Vagina (tissue), 2 donors: ENCODE measurements around the gene TRAF1. TPM values are rescaled to one million over a fixed set of nuclear protein-coding genes. Genes with fewer than 3 reads are reported as not detected.
A peak's percentile ranks its signal among the peaks of the same experiment; 100 is the strongest.

Experiments used
- DNase-seq, 2 donors: peaks; one replicate each; pipeline ENCODE4 v3.0.0-alpha.2; 2017; ENCODE audit errors: extremely low spot score in 2 of 2
- H3K27ac ChIP-seq: fragments of 200-600 bp; sonication (generic); one replicate; pipeline ENCODE4 v1.5.1; 2019
- H3K27me3 ChIP-seq: fragments of 200-600 bp; sonication (generic); one replicate; pipeline ENCODE4 v1.5.1; 2019
- H3K36me3 ChIP-seq, 2 donors: fragments of 200-600 bp; sonication (generic); one replicate each; pipeline ENCODE4 v1.5.1; 2017 to 2019
- H3K4me1 ChIP-seq: fragments of 200-600 bp; sonication (generic); one replicate; pipeline ENCODE4 v1.5.1; 2019
- H3K4me3 ChIP-seq, 2 donors: fragments of 200-600 bp; sonication (generic); 1 replicate in 1 of 2; 2 replicates in 1 of 2; pipeline ENCODE4 v1.5.1; 2016 to 2019
- H3K9me3 ChIP-seq: fragments of 200-600 bp; sonication (generic); one replicate; pipeline ENCODE4 v1.5.1; 2019
- POLR2A ChIP-seq, 2 donors: fragments of 450-650 bp; IDR thresholded peaks; one replicate each; pipeline ENCODE4 v1.6.1; 2017; ENCODE audit warnings: antibody characterized with exemption in 2 of 2, mild to moderate bottlenecking in 2 of 2, moderate library complexity in 2 of 2
- POLR2AphosphoS5 ChIP-seq, 2 donors: sonication (generic); formaldehyde crosslinking; IDR thresholded peaks; one replicate each; pipeline ENCODE4 v1.9.0; 2017; ENCODE audit warnings: antibody characterized with exemption in 2 of 2, mild to moderate bottlenecking in 2 of 2, low read depth in 1 of 2; ENCODE audit not compliant: insufficient read depth in 1 of 2
- intact Hi-C: fragments of 100-400 bp; cut with DNase I; formaldehyde crosslinking; loops from one replicate; pipeline ENCODE4 v1.15.1; 2023
- total RNA-seq: library from RNA; depleted of rRNA; stranded (reverse); fragments of >200 nt; gene quantifications from one replicate; pipeline ENCODE4 v1.2.3, GENCODE V29; 2016
- TF ChIP-seq, protein P1 (sequence below), 3 experiments: fragments of 450-650 bp in 2 of 3; fragments of 200-600 bp in 1 of 3; sonication (generic) in 1 of 3; IDR thresholded peaks; one replicate each; pipeline ENCODE4 v1.5.1; 2017 to 2019; ENCODE audit warnings: antibody characterized with exemption in 3 of 3, mild to moderate bottlenecking in 2 of 3, moderate library complexity in 2 of 3

Gene TRAF1
- total RNA-seq, 1 donor from 2014 or later: 6.9 TPM

DNA sequence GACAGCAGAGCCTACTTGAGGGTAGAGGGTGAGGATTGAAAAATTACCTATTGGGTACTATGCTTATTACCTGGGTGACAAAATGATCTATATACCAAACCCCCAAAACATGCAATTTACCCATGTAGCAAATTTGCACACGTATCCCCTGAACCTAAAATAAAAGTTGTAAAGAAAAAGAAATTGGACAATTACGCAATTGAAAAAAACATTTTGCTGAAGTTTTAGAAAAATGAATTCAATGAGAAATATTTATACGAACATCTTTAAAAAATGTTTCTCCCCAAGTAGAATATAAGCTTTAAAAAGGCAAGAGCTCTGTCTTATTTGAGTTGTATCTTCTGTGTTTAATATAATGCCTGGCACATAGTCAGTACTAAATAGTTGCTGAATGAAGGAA, 30.3 kb upstream of the TRAF1 start:
- Histone ChIP-seq H3K4me1 (no peaks in the 10 kb centered on the region), H3K4me3 (no peak overlapping the region), H3K27ac (no peak overlapping the region), H3K9me3 (no peaks in the 10 kb centered on the region), H3K27me3 (no peaks in the 10 kb centered on the region), H3K36me3 (no peaks in the 10 kb centered on the region)
- TF ChIP-seq POLR2A (IDR thresholded peaks at IDR 0.05) (no peak), POLR2AphosphoS5 (IDR thresholded peaks at IDR 0.05; ENCODE audit: insufficient read depth in 1 of 2, low read depth in 1 of 2) (no peak)
- no peak for DNase-seq
- intact Hi-C loops: no loop called here

DNA sequence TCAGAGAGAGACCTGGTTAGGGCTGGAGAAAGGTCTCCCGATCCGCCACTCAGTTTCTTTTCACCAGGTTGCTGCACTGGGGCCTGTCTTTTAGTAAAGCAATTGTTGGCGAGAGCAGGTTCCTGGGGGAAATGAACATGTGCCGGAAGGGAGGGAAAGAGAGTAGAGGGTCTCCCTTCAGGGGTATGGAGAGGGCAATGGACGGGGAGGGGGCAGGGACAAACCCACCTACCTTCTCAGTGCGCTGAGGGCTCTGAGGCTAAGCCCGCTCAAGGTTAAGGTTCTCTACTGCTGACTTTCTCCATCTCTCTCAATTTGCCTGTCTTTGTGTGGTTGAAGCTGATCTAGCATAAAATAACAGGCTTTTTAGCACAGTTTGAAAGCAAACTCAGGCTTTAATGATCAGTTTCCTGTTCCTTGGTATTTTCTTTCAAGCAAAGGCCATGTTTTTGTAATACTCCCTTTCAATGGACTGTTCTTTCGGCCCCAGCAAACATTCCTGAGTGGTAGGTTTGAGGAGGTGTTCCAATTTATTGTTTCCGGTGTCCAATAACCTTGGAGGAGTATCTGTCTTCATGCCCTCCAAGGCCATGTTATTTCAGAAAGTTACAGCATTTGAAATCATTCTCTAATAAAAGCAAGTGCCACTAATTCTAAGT, 25.5 kb upstream of the TRAF1 start:
- DNase-seq: no peak
- intact Hi-C loops: no loop called here
- no peaks in the 10 kb centered on the region for H3K9me3 ChIP-seq
- no peaks in the 10 kb centered on the region for H3K36me3 ChIP-seq
- no peak overlapping the region for H3K4me3 ChIP-seq
- H3K27ac ChIP-seq: no peak overlapping the region
- no peaks in the 10 kb centered on the region for H3K27me3 ChIP-seq
- H3K4me1 ChIP-seq: no peaks in the 10 kb centered on the region
- TF ChIP-seq, protein P1, sequence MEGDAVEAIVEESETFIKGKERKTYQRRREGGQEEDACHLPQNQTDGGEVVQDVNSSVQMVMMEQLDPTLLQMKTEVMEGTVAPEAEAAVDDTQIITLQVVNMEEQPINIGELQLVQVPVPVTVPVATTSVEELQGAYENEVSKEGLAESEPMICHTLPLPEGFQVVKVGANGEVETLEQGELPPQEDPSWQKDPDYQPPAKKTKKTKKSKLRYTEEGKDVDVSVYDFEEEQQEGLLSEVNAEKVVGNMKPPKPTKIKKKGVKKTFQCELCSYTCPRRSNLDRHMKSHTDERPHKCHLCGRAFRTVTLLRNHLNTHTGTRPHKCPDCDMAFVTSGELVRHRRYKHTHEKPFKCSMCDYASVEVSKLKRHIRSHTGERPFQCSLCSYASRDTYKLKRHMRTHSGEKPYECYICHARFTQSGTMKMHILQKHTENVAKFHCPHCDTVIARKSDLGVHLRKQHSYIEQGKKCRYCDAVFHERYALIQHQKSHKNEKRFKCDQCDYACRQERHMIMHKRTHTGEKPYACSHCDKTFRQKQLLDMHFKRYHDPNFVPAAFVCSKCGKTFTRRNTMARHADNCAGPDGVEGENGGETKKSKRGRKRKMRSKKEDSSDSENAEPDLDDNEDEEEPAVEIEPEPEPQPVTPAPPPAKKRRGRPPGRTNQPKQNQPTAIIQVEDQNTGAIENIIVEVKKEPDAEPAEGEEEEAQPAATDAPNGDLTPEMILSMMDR (IDR thresholded peaks at IDR 0.05): no peak
- no peak for TF ChIP-seq POLR2AphosphoS5 (IDR thresholded peaks at IDR 0.05; ENCODE audit: insufficient read depth in 1 of 2, low read depth in 1 of 2)

DNA sequence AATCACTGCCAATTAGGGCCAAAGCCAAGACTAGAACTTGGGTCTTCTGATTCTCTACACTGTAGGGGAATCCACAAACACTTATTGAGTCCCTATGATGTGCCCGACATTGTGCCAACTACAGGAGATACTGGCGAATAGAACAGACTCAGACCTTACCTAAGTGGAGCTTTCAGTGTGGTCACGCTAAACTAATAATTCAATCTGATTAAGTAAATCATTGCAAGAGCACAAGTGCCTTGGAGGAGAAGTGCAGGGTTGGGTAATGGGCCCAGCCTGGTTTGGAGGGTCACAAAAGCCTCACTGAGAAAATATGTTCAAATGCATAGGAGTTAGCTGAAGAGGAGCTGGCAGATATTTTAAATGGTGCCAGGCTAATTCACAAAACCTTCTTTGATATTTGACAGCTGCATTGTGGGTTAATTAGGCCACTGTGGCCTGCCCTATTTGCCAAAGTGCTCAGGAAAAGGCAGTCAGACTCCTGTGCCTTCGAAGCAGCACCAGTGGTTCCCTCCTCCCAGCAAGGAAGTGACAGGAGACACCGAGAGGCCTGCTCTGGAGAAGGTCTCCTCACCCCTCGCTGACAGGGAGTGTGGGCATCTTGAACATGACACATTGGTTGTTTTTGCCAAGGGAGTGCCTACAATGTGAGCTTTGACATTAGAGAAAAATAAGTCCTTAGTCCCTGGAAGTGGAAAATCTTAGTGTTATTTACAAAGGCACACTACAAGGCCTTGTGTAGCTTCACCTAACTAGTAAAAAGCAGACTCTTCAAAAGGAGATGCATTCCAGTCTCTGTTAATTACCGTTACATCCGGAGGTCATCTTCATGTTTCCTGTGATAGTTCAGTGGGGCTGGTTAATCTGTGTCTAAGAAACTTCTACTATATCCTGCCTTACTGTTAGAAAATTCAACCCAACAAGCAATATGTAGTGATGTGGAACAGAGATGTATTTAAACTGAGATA, 24.1 kb upstream of the TRAF1 start:
- no peaks in the 10 kb centered on the region for H3K27me3 ChIP-seq
- no peak for TF ChIP-seq POLR2A (IDR thresholded peaks at IDR 0.05)
- TF ChIP-seq POLR2AphosphoS5 (IDR thresholded peaks at IDR 0.05; ENCODE audit: insufficient read depth in 1 of 2, low read depth in 1 of 2): peak in 1 of 2 donors; percentile 22
- H3K4me3 ChIP-seq: no peak overlapping the region
- no peaks in the 10 kb centered on the region for H3K36me3 ChIP-seq
- no peaks in the 10 kb centered on the region for H3K9me3 ChIP-seq
- H3K27ac ChIP-seq: no peak overlapping the region
- intact Hi-C loops: no loop called here
- H3K4me1 ChIP-seq: no peaks in the 10 kb centered on the region
- DNase-seq: no peak

DNA sequence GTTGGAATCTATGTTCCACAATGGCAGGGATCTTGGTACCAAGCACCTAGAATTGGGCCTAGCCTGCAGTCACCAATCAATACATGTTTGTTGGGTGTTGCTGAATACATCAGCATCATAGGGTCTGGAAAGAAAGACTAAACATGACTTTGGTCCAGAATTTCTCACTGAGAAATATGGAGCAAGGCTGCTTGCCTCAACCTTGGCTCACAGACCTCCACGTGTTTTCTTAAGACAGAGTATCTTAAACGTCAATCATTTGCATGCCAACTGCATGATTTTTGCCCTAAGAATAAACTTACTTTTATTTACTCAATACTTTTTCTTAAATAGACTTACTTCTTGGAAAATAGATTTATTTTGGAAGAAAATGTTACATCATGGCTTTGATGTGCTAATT, 22.7 kb upstream of the TRAF1 start:
- no peaks in the 10 kb centered on the region for H3K27me3 ChIP-seq
- intact Hi-C loops: no loop called here
- H3K9me3 ChIP-seq: no peaks in the 10 kb centered on the region
- no peaks in the 10 kb centered on the region for H3K4me1 ChIP-seq
- no peak overlapping the region for H3K4me3 ChIP-seq
- TF ChIP-seq POLR2AphosphoS5 (IDR thresholded peaks at IDR 0.05; ENCODE audit: insufficient read depth in 1 of 2, low read depth in 1 of 2) (no peak), POLR2A (IDR thresholded peaks at IDR 0.05) (no peak)
- no peak overlapping the region for H3K27ac ChIP-seq
- H3K36me3 ChIP-seq: no peaks in the 10 kb centered on the region
- no peak for DNase-seq

DNA sequence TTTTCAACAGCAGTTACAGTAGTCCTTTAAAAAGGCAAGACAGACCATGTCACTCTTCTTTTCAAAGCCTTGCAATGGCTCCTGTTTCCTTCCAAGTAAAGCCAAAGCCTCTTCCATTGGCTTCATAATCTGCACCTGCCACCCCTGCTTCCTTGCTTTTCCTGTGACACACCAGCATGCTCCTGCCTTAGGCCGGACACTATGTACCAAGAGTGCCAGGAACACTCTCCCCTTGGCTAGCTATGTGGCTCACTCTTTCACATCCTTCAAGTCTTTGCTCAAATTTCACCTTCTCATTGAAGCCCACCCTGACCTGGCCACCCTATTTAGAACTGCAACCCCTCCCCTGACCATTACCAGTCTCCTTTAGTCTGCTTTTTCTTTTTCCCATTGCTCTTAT, 22.2 kb upstream of the TRAF1 start:
- no peaks in the 10 kb centered on the region for H3K36me3 ChIP-seq
- intact Hi-C loops: no loop called here
- no peaks in the 10 kb centered on the region for H3K9me3 ChIP-seq
- H3K4me3 ChIP-seq: no peak overlapping the region
- no peaks in the 10 kb centered on the region for H3K4me1 ChIP-seq
- H3K27me3 ChIP-seq: no peaks in the 10 kb centered on the region
- no peak for DNase-seq
- no peak overlapping the region for H3K27ac ChIP-seq
- TF ChIP-seq, protein P1 (IDR thresholded peaks at IDR 0.05): no peak
- no peak for TF ChIP-seq POLR2AphosphoS5 (IDR thresholded peaks at IDR 0.05; ENCODE audit: insufficient read depth in 1 of 2, low read depth in 1 of 2)
- TF ChIP-seq POLR2A (IDR thresholded peaks at IDR 0.05): no peak

DNA sequence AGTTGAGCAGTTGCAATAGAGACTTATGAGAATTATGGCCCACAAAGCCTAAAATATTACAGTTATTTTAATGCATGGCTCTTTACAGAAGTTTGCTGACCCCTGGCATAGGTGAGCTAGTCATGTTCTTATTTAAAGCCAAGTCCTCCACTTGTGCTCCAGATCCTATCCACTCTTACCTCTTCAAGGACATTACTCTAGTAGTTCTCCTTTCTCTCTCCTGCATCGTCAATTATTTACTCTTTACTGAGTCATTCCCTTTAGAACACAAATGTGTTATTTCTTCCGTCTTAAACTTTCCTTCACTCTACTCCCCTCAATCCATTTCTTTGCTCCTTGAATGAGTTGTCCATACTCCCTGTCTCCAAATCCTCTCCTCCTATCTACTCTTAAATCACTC, 20.6 kb upstream of the TRAF1 start:
- peaks cover 7% of the 10 kb centered on the region for H3K4me1 ChIP-seq
- no peak for DNase-seq
- no peak overlapping the region for H3K4me3 ChIP-seq
- H3K27ac ChIP-seq: no peak overlapping the region
- H3K36me3 ChIP-seq: no peaks in the 10 kb centered on the region
- TF ChIP-seq, protein P1 (IDR thresholded peaks at IDR 0.05): no peak
- TF ChIP-seq POLR2A (IDR thresholded peaks at IDR 0.05): no peak
- no peaks in the 10 kb centered on the region for H3K9me3 ChIP-seq
- intact Hi-C loops: no loop called here
- H3K27me3 ChIP-seq: no peaks in the 10 kb centered on the region
